ENCODE results near the gene EFNB3.
A peak's percentile ranks its signal among the peaks of the same experiment; 100 is the strongest.

- TF ChIP-seq POLR2AphosphoS5 (IDR thresholded peaks at IDR 0.05; ENCODE audit: low read depth, low read length) (peak; percentile 99), REST (IDR thresholded peaks at IDR 0.05; ENCODE audit: insufficient read depth in 1 of 2, low read depth in 2 of 2, low read length in 2 of 2) (0 out of 4 replicates have a peak, but pooled peaks of 1 of the 2 experiments have one; percentile 16), FOXP2 (optimal IDR thresholded peaks at IDR 0.05; ENCODE audit: borderline replicate concordance, extremely low read depth, extremely low read length, insufficient read depth) (no peak), TAF1 (IDR thresholded peaks at IDR 0.05; ENCODE audit: borderline replicate concordance, insufficient read depth, low read length) (peak; percentile 97)
These were observed 17.7 kb upstream of the EFNB3 start, which contains the start of gene TP53 for GRCh38 chr17:7687072-7687907.
